WTC11 (cell line): ENCODE data around the gene NSMCE3.

Experiments used
- MLX ChIP-seq: sonication (generic); formaldehyde crosslinking; IDR thresholded peaks from 2 replicates; pipeline ENCODE4 v1.8.1; 2023; ENCODE audit warnings: mild to moderate bottlenecking, missing genetic modification reagents, moderate library complexity
- ZNF138 ChIP-seq: sonication (generic); formaldehyde crosslinking; conservative IDR thresholded peaks from 2 replicates; pipeline ENCODE4 v1.8.1; 2022; ENCODE audit warnings: mild to moderate bottlenecking, moderate library complexity, missing genetic modification reagents
- TF ChIP-seq, protein P1 (sequence below): fragments of 200-600 bp; IDR thresholded peaks from 2 replicates; pipeline ENCODE4 v1.8.0; 2022; ENCODE audit warnings: antibody characterized with exemption

DNA sequence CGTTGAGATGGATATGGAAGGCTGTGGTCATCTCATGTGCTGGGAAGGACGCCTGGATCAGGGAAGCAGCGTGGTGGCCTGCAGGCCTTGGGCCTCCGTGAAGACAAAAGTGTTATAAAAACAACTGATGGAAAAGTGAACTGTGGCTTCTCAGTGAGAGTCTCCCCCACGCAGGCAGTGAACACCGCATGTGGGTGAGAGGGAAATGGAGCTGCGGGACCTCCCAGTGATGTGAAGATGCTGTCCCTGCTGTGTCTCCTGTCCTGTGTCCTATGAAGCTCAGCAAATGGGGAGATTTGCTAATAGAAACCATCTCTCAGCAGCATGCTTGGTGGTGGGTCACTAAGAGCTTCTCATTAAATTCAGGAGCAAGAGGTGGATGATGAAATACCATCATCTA lies 25.1 kb downstream of the NSMCE3 start:
- TF ChIP-seq ZNF138 (CRISPR knock-in tag) (no peak), MLX (CRISPR knock-in tag) (no peak)
- TF ChIP-seq, protein P1, sequence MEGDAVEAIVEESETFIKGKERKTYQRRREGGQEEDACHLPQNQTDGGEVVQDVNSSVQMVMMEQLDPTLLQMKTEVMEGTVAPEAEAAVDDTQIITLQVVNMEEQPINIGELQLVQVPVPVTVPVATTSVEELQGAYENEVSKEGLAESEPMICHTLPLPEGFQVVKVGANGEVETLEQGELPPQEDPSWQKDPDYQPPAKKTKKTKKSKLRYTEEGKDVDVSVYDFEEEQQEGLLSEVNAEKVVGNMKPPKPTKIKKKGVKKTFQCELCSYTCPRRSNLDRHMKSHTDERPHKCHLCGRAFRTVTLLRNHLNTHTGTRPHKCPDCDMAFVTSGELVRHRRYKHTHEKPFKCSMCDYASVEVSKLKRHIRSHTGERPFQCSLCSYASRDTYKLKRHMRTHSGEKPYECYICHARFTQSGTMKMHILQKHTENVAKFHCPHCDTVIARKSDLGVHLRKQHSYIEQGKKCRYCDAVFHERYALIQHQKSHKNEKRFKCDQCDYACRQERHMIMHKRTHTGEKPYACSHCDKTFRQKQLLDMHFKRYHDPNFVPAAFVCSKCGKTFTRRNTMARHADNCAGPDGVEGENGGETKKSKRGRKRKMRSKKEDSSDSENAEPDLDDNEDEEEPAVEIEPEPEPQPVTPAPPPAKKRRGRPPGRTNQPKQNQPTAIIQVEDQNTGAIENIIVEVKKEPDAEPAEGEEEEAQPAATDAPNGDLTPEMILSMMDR: no peak
